Gastrocnemius medialis (tissue), 4 donors: ENCODE measurements around the gene ASIC3.

ENCODE experiments used
- CTCF ChIP-seq, 5 experiments: fragments of 450-650 bp in 3 of 5; fragments of 200-600 bp in 2 of 5; sonication (generic) in 2 of 5; IDR thresholded peaks in 4 of 5; conservative IDR thresholded peaks in 1 of 5; 1 replicate in 4 of 5; 2 replicates in 1 of 5; pipeline ENCODE4 v1.5.1; 2016 to 2019; ENCODE audit warnings: antibody characterized with exemption in 5 of 5, mild to moderate bottlenecking in 3 of 5, moderate library complexity in 3 of 5
- POLR2A ChIP-seq, 2 donors: fragments of 450-650 bp; IDR thresholded peaks; one replicate each; pipeline ENCODE4 v1.6.1; 2017; ENCODE audit warnings: antibody characterized with exemption in 2 of 2, mild to moderate bottlenecking in 2 of 2, moderate library complexity in 2 of 2

GRCh38 chr7:151009327-151010036 is 38.8 kb upstream of the ASIC3 start:
- TF ChIP-seq CTCF (IDR thresholded peaks at IDR 0.05 in 4 of 5, conservative IDR thresholded peaks at IDR 0.05 in 1 of 5) (no peak), POLR2A (IDR thresholded peaks at IDR 0.05) (no peak)
